A549 (cell line): ENCODE data around the gene RHBDD3. TPM values are rescaled to one million over a fixed set of nuclear protein-coding genes. Genes with fewer than 3 reads are reported as not detected.
"Not testable (repeated sequence)": the region's sequence is repeated elsewhere in the genome, so short reads cannot be mapped to it uniquely, and the experiment has no call there.

Source experiments
- ATAC-seq, 2 experiments: fragments of 200-7000 bp in 1 of 2; fragments of >200 bp in 1 of 2; cut with Nextera tagmentation in 1 of 2; cut with Tn5 transposase in 1 of 2; 3 replicates each; pipeline versions ENCODE4 v1.8.0 to v1.9.1; 2018 to 2020; ENCODE audit warnings: mild to moderate bottlenecking in 1 of 2, moderate library complexity in 1 of 2
- CTCF ChIA-PET: fragments of 300-600 bp; sonication (Branson Sonifier 250); formaldehyde crosslinking; extraction: SDS; loops from one replicate; lab custom pipeline; 2021; ENCODE audit warnings: antibody characterized with exemption, inconsistent platforms; lab: Yijun Ruan, JAX
- POLR2A ChIA-PET: fragments of 350-600 bp; formaldehyde crosslinking; extraction: SDS; loops from one replicate; lab custom pipeline; 2021; ENCODE audit warnings: antibody characterized with exemption, inconsistent platforms; lab: Yijun Ruan, JAX
- DNase-seq, 2 experiments: peaks; one replicate each; pipeline versions ENCODE4 v3.0.0 to v3.0.0-alpha.2; 2011 to 2016; ENCODE audit warnings: low read depth in 1 of 2, low spot score in 1 of 2
- FAIRE-seq: peaks from 2 replicates; lab custom pipeline; 2011; peaks lifted over from hg19 to GRCh38; lab: Jason Lieb, UNC
- H3K27ac ChIP-seq, 2 experiments: fragments of >200 bp; sonication (Bioruptor Twin); formaldehyde crosslinking; 3 replicates each; pipeline ENCODE4 v1.5.1; 2016 to 2017
- H3K4me1 ChIP-seq: fragments of >200 bp; sonication (Bioruptor Twin); formaldehyde crosslinking; 3 replicates; pipeline ENCODE4 v1.6.1; 2016
- H3K4me2 ChIP-seq: fragments of >200 bp; sonication (Bioruptor Twin); formaldehyde crosslinking; 3 replicates; pipeline ENCODE4 v1.6.1; 2016
- H3K4me3 ChIP-seq: fragments of >200 bp; sonication (Bioruptor Twin); formaldehyde crosslinking; 3 replicates; pipeline ENCODE4 v1.5.1; 2016
- H3K9me3 ChIP-seq: fragments of >200 bp; sonication (Bioruptor Twin); formaldehyde crosslinking; 3 replicates; pipeline ENCODE4 v1.6.1; 2016
- CBX2 ChIP-seq: fragments of 200-600 bp; sonication (generic); IDR thresholded peaks from 2 replicates; pipeline ENCODE4 v1.6.1; 2016; ENCODE audit warnings: low read depth, mild to moderate bottlenecking, borderline replicate concordance
- CBX8 ChIP-seq: fragments of 200-600 bp; sonication (generic); IDR thresholded peaks from 2 replicates; pipeline ENCODE4 v1.6.1; 2016
- CHD2 ChIP-seq: fragments of 150-350 bp; IDR thresholded peaks from 2 replicates; pipeline ENCODE4 v1.6.1; 2014; ENCODE audit warnings: low read length; ENCODE audit not compliant: partially characterized antibody
- CHD4 ChIP-seq: fragments of 200-600 bp; sonication (generic); IDR thresholded peaks from 2 replicates; pipeline ENCODE4 v1.6.1; 2016; ENCODE audit warnings: antibody characterized with exemption, mild to moderate bottlenecking, borderline replicate concordance
- EHF ChIP-seq: fragments of 250-450 bp; sonication (Bioruptor Pico); IDR thresholded peaks from 2 replicates; pipeline ENCODE4 v1.5.0; 2020; ENCODE audit warnings: mild to moderate bottlenecking
- EHMT2 ChIP-seq: fragments of 200-600 bp; sonication (generic); IDR thresholded peaks from 2 replicates; pipeline ENCODE4 v1.6.1; 2016; ENCODE audit warnings: antibody characterized with exemption, low read depth, mild to moderate bottlenecking, moderate library complexity
- FOXS1 ChIP-seq: fragments of 250-450 bp; sonication (Bioruptor Pico); IDR thresholded peaks from 2 replicates; pipeline ENCODE4 v1.5.0; 2020; ENCODE audit warnings: mild to moderate bottlenecking, moderate library complexity
- HDAC2 ChIP-seq: fragments of 200-600 bp; sonication (generic); IDR thresholded peaks from 2 replicates; pipeline ENCODE4 v1.6.1; 2016
- HEYL ChIP-seq: fragments of 250-450 bp; sonication (Bioruptor Pico); IDR thresholded peaks from 2 replicates; pipeline ENCODE4 v1.8.0; 2021; ENCODE audit warnings: mild to moderate bottlenecking, moderate library complexity
- HOXB5 ChIP-seq: fragments of 250-450 bp; sonication (Bioruptor Pico); IDR thresholded peaks from 2 replicates; pipeline ENCODE4 v1.5.0; 2020; ENCODE audit warnings: mild to moderate bottlenecking, moderate library complexity
- JUNB ChIP-seq: fragments of >200 bp; sonication (Bioruptor Twin); formaldehyde crosslinking; IDR thresholded peaks from 2 replicates; pipeline ENCODE4 v1.6.1; 2016
- KDM1A ChIP-seq: fragments of 200-600 bp; sonication (generic); IDR thresholded peaks from 2 replicates; pipeline ENCODE4 v1.6.1; 2016; ENCODE audit warnings: low read depth, mild to moderate bottlenecking
- MAX ChIP-seq: IDR thresholded peaks from 2 replicates; pipeline ENCODE4 v1.6.1; 2012
- MAZ ChIP-seq: fragments of 150-350 bp; IDR thresholded peaks from 2 replicates; pipeline ENCODE4 v1.6.1; 2014; ENCODE audit warnings: antibody characterized with exemption, low read depth, low read length, borderline replicate concordance
- MYC ChIP-seq: IDR thresholded peaks from 2 replicates; pipeline ENCODE4 v1.6.1; 2012; ENCODE audit warnings: mild to moderate bottlenecking, inconsistent platforms, low read length, improper control_type of control experiment, borderline replicate concordance
- NPAS2 ChIP-seq: fragments of 250-450 bp; sonication (Bioruptor Pico); IDR thresholded peaks from 2 replicates; pipeline ENCODE4 v1.8.0; 2022; ENCODE audit warnings: mild to moderate bottlenecking, moderate library complexity, borderline replicate concordance
- POLR2A ChIP-seq: IDR thresholded peaks from 2 replicates; pipeline ENCODE4 v1.6.1; 2012; ENCODE audit warnings: mild to moderate bottlenecking, low read length
- POLR2AphosphoS2 ChIP-seq: conservative IDR thresholded peaks from 2 replicates; pipeline ENCODE4 v1.6.1; 2012; ENCODE audit warnings: low read length, improper control_type of control experiment, inconsistent platforms
- RAD21 ChIP-seq, 2 experiments: fragments of >200 bp in 1 of 2; sonication (Bioruptor Twin) in 1 of 2; formaldehyde crosslinking in 1 of 2; IDR thresholded peaks in 1 of 2; conservative IDR thresholded peaks in 1 of 2; 2 replicates in 1 of 2; 3 replicates in 1 of 2; pipeline ENCODE4 v1.6.1; 2012 to 2018; ENCODE audit warnings: inconsistent platforms in 1 of 2
- ZFP36 ChIP-seq: fragments of 450-650 bp; IDR thresholded peaks from 2 replicates; pipeline ENCODE4 v1.6.1; 2014; ENCODE audit warnings: borderline replicate concordance; ENCODE audit not compliant: partially characterized antibody
- WGBS: methylation state at CpG from one replicate; pipeline ENCODE4 v1.1.6; 2017; ENCODE audit errors: missing lambda C conversion rate; 5-methylcytosine and 5-hydroxymethylcytosine counted together
- polyA plus RNA-seq, 4 experiments: library from polyadenylated mRNA; depleted of rRNA in 3 of 4; stranded (reverse); fragments of >200 nt; fragmentation: RNase III in 1 of 4; extraction: RNeasy Plus Mini Kit Qiagen cat#74134 plus additional on column Dnase treatment in 1 of 4; gene quantifications; 2 replicates in 3 of 4; 3 replicates in 1 of 4; pipeline ENCODE4 v1.2.3, GENCODE V29; 2011 to 2017
- TF ChIP-seq, protein P1 (sequence below): fragments of >200 bp; sonication (Bioruptor Twin); formaldehyde crosslinking; IDR thresholded peaks from 3 replicates; pipeline ENCODE4 v1.6.1; 2016
- TF ChIP-seq, protein P2 (sequence below): IDR thresholded peaks from 2 replicates; pipeline ENCODE4 v1.6.1; 2012

The RHBDD3 gene
- polyA plus RNA-seq, 2 of the 4 experiments (the other 2 are of a cell fraction) = 10.2 to 20.8 TPM

DNA sequence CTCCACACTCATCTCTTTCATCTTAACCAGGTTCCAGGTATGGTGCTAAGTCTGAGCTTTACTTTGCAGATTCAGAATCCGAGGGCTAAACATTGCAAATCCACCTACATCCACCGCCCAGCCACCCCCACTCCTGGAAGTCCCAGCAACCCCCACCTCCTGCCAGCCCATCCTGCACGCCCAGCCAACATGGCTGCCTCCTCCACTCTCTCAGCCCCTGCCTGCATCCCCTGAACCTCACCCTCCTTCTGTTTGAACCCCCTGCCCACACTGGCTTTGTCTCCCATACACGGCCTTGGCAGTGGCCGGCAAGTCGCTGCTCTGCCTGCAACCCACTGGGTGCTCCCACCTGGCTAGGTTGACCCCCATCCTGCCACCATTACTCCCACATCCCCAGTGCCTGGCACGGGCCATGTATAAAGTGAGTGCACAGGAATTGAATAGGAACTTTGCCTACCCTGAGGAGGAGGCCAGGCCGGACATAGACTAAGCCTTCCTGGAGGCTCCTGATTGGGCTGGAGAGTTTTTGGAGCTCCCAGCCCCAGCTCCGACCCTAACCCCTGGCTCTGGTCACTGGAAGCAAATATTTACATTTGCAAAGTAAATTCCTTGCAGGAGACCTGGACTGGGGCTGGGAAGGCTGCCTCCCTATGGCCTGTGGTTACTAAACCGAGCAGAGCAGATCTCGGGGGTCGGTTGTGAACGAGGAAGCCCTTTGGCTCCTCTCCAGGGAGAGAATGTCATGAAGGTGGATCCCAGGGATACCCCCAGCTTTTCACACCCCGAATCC, 47.7 kb downstream of the RHBDD3 start:
- peaks cover 9% of the 10 kb centered on the region for H3K4me1 ChIP-seq
- CTCF ChIA-PET = interaction anchor here (0.6 to 3.7 kb wide), 4 partner anchors 18 to 614 kb away, joined by 3 to 15 read pairs (median 6); no protein-coding TSS in a partner anchor
- H3K9me3 ChIP-seq = no peaks in the 10 kb centered on the region
- no peak for TF ChIP-seq KDM1A
- TF ChIP-seq, protein P1, sequence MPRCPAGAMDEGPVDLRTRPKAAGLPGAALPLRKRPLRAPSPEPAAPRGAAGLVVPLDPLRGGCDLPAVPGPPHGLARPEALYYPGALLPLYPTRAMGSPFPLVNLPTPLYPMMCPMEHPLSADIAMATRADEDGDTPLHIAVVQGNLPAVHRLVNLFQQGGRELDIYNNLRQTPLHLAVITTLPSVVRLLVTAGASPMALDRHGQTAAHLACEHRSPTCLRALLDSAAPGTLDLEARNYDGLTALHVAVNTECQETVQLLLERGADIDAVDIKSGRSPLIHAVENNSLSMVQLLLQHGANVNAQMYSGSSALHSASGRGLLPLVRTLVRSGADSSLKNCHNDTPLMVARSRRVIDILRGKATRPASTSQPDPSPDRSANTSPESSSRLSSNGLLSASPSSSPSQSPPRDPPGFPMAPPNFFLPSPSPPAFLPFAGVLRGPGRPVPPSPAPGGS = no peak
- no peak overlapping the region for H3K4me3 ChIP-seq
- no peak for DNase-seq
- peak overlapping the region; percentile 5; the same call in 1 of the 3 replicates for H3K4me2 ChIP-seq
- no peak overlapping the region for H3K27ac ChIP-seq
- ATAC-seq = peak in 1 of 2 experiments; percentile 20; a peak in 2 of 6 replicates
- POLR2A ChIA-PET = no interaction called here
- FAIRE-seq = no peak
- 49% methylated on average over 14 of the region's 14 CpGs for WGBS

DNA sequence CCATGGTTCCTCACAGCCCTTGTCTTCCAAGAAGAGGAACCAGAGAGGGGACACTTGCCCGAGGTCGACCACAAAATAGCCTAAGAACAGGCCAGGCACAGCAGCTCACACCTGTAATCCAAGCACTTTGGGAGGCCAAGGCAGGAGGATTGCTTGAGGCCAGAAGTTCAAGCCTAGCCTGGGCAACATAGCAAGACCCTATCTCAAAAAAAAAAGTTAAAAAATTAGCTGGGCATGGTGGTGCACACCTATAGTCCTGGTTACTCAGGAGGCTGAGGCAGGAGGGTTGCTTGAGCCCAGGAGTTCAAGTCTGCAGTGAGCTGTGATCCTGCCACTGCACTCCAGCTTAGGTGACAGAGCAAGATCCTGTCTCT, 48.4 kb downstream of the RHBDD3 start:
- ATAC-seq, DNase-seq, FAIRE-seq, H3K4me1 ChIP-seq, H3K4me3 ChIP-seq, H3K27ac ChIP-seq, POLR2A ChIA-PET, H3K9me3 ChIP-seq, H3K4me2 ChIP-seq: not testable (repeated sequence)
- CTCF ChIA-PET = interaction anchor here (1.3 to 3.7 kb wide), 2 partner anchors 14 to 26 kb away, joined by 5 to 15 read pairs; partner anchors contain the start of gene EMID1
- WGBS = 60% methylated on average over 2 of the region's 2 CpGs

DNA sequence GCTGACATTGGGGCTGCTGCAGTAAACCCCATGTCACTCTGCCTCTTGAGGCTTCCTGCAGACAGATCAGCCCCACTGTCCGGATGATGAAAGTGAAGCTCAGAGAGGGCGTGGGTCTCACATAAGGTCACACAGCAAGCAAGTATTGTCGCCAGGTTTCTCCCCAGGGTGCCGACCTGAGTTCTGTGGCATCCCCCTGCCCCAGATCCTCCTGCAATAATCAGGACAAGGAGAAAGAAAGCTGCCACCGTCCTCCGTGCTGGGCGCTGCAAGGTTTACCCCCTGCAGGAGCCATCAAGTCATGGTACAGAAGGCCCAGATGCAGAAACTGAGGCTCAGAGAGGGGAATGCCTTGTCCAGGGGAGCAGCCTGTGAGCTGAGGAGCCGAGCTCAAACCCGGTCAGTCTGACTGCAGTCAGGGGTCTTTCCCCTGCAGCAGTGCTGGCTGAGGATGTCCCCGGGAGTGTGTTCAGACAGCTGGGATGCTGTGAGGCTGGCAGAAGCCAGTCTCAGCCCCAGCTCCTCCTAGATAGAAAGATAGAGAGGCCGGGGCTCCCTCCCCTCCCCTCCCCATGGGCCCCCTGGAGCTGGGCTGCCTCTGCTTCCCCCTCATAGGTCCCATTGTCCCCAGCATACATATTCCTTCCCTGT, 48.9 kb downstream of the RHBDD3 start:
- H3K4me1 ChIP-seq = peaks cover 9% of the 10 kb centered on the region
- CTCF ChIA-PET = interaction anchor here (0.7 to 3.7 kb wide), 5 partner anchors 9 to 140 kb away, joined by 3 to 15 read pairs (median 4); partner anchors contain the start of gene EMID1
- POLR2A ChIA-PET = no interaction called here
- TF ChIP-seq ZFP36 = peak; percentile 31
- TF ChIP-seq CBX8 = no peak
- FAIRE-seq (no peak), ATAC-seq (no peak), DNase-seq (no peak)
- no peak overlapping the region for H3K27ac ChIP-seq
- H3K4me2 ChIP-seq = no peak overlapping the region
- no peaks in the 10 kb centered on the region for H3K9me3 ChIP-seq
- 82% methylated on average over 8 of the region's 11 CpGs for WGBS
- H3K4me3 ChIP-seq = no peak overlapping the region

GRCh38 chr22:29217827-29218757, 49.7 kb downstream of the RHBDD3 start:
- FAIRE-seq (no peak), DNase-seq (no peak), ATAC-seq (no peak)
- Histone ChIP-seq H3K27ac (no peak overlapping the region), H3K4me3 (no peak overlapping the region), H3K9me3 (no peaks in the 10 kb centered on the region), H3K4me2 (no peak overlapping the region), H3K4me1 (peaks cover 9% of the 10 kb centered on the region)
- CTCF ChIA-PET = interaction anchor here (0.7 to 3.7 kb wide), 6 partner anchors 8 to 141 kb away, joined by 3 to 15 read pairs (median 4); partner anchors contain the start of gene EMID1
- POLR2A ChIA-PET = no interaction called here
- 88% methylated on average over 7 of the region's 13 CpGs for WGBS
- TF ChIP-seq NPAS2 (CRISPR knock-in tag) (no peak), HDAC2 (no peak), EHMT2 (no peak), EHF (CRISPR knock-in tag) (no peak), POLR2A (no peak), JUNB (no peak), MYC (no peak), MAZ (no peak), HEYL (CRISPR knock-in tag) (no peak), CHD4 (no peak), MAX (no peak), RAD21 (conservative IDR thresholded peaks at IDR 0.05 in 1 of 2, IDR thresholded peaks at IDR 0.05 in 1 of 2) (no peak), CBX2 (no peak), FOXS1 (CRISPR knock-in tag) (no peak), CHD2 (no peak), CBX8 (no peak), POLR2AphosphoS2 (no peak), HOXB5 (no peak), KDM1A (no peak)
- TF ChIP-seq, protein P2, sequence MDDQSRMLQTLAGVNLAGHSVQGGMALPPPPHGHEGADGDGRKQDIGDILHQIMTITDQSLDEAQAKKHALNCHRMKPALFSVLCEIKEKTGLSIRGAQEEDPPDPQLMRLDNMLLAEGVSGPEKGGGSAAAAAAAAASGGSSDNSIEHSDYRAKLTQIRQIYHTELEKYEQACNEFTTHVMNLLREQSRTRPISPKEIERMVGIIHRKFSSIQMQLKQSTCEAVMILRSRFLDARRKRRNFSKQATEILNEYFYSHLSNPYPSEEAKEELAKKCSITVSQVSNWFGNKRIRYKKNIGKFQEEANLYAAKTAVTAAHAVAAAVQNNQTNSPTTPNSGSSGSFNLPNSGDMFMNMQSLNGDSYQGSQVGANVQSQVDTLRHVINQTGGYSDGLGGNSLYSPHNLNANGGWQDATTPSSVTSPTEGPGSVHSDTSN = no peak
